Measurements from ENCODE around the gene PIGM. TPM values are rescaled to one million over a fixed set of nuclear protein-coding genes. Genes with fewer than 3 reads are reported as not detected.

Gene PIGM
- total RNA-seq, 1 donor from 2014 or later, result 12.2 TPM

- no peak overlapping the region for H3K4me3 Mint-ChIP-seq (ENCODE audit: low read depth)
- H3K36me3 Mint-ChIP-seq (ENCODE audit: insufficient read depth), result no peaks in the 10 kb centered on the region
- no peak overlapping the region for H3K27ac Mint-ChIP-seq
- H3K27me3 Mint-ChIP-seq, result peaks cover 38% of the 10 kb centered on the region
- no peaks in the 10 kb centered on the region for H3K4me1 Mint-ChIP-seq (ENCODE audit: low read depth)
- no peak for TF ChIP-seq CTCF (IDR thresholded peaks at IDR 0.05; ENCODE audit: unreplicated experiment)
- no peak for DNase-seq (ENCODE audit: low spot score, unreplicated experiment)
- no peaks in the 10 kb centered on the region for H3K9me3 Mint-ChIP-seq (ENCODE audit: low read depth)
These were observed 26.7 kb downstream of the PIGM start for GRCh38 chr1:160005070-160005469.

DNA sequence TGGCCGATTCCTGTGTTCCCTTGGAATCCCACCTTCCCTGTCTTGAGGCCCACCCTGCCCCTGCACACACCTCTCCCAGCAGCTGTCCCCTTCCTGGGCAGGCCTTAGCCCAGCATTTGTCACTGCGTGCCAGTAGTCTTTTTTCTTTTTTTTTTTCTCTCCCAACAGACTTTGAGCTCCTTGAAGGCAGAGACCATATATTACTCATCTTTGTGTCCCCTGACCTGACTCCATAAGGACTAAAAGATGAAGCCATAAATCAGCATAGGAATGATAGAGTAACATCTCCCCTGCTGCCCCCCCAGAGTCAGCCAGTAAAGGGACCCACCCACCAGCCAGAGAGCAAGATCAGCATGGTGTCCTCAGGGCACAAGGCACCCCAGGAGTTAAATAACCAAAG, 27.4 kb downstream of the PIGM start:
- H3K4me1 Mint-ChIP-seq (ENCODE audit: low read depth), result no peaks in the 10 kb centered on the region
- H3K27ac Mint-ChIP-seq, result peak overlapping the region; percentile 33
- no peak overlapping the region for H3K4me3 Mint-ChIP-seq (ENCODE audit: low read depth)

DNA sequence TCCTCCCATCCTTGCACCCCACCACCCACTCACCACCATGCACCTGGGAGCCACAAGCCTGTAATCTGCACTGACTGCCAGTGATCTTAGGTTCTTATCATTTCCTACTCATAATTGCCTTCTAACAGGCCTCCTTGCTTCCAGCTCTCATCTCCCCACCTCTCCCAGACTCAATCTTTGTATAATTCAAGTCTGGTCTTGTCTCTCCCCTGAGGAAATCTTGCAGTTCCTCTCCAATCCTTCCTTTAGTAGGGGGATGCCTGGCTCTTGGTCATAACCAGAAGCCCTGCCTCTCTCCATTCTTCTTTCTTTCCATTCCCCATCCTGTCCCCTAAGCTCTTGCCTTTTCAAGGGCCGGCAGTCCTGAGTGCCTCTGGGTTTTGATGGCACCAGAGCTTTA, 27.8 kb downstream of the PIGM start:
- Mint-ChIP-seq H3K27me3 (peaks cover 32% of the 10 kb centered on the region), H3K27ac (peak overlapping the region; percentile 33)

More for the DNA sequence above, 27.4 kb downstream of the PIGM start:
- no peaks in the 10 kb centered on the region for H3K36me3 Mint-ChIP-seq (ENCODE audit: insufficient read depth)
- no peaks in the 10 kb centered on the region for H3K9me3 Mint-ChIP-seq (ENCODE audit: low read depth)
- TF ChIP-seq CTCF (IDR thresholded peaks at IDR 0.05; ENCODE audit: unreplicated experiment), result no peak
- peaks cover 32% of the 10 kb centered on the region for H3K27me3 Mint-ChIP-seq
- no peak for DNase-seq (ENCODE audit: low spot score, unreplicated experiment)

GRCh38 chr1:160001440-160001839, 30.4 kb downstream of the PIGM start:
- no peaks in the 10 kb centered on the region for H3K9me3 Mint-ChIP-seq (ENCODE audit: low read depth)
- TF ChIP-seq CTCF (IDR thresholded peaks at IDR 0.05; ENCODE audit: unreplicated experiment), result no peak
- no peak overlapping the region for H3K27ac Mint-ChIP-seq
- DNase-seq (ENCODE audit: low spot score, unreplicated experiment), result no peak
- no peaks in the 10 kb centered on the region for H3K36me3 Mint-ChIP-seq (ENCODE audit: insufficient read depth)
- no peak overlapping the region for H3K4me3 Mint-ChIP-seq (ENCODE audit: low read depth)
- no peaks in the 10 kb centered on the region for H3K4me1 Mint-ChIP-seq (ENCODE audit: low read depth)
- peaks cover 36% of the 10 kb centered on the region for H3K27me3 Mint-ChIP-seq

More for the DNA sequence above, 27.8 kb downstream of the PIGM start:
- DNase-seq (ENCODE audit: low spot score, unreplicated experiment), result no peak
- H3K36me3 Mint-ChIP-seq (ENCODE audit: insufficient read depth), result no peaks in the 10 kb centered on the region
- TF ChIP-seq CTCF (IDR thresholded peaks at IDR 0.05; ENCODE audit: unreplicated experiment), result no peak
- no peaks in the 10 kb centered on the region for H3K9me3 Mint-ChIP-seq (ENCODE audit: low read depth)
- H3K4me3 Mint-ChIP-seq (ENCODE audit: low read depth), result no peak overlapping the region
- no peaks in the 10 kb centered on the region for H3K4me1 Mint-ChIP-seq (ENCODE audit: low read depth)

- Mint-ChIP-seq H3K27me3 (peaks cover 45% of the 10 kb centered on the region), H3K4me3 (ENCODE audit: low read depth) (no peak overlapping the region), H3K4me1 (ENCODE audit: low read depth) (no peaks in the 10 kb centered on the region), H3K9me3 (ENCODE audit: low read depth) (no peaks in the 10 kb centered on the region), H3K36me3 (ENCODE audit: insufficient read depth) (no peaks in the 10 kb centered on the region), H3K27ac (no peak overlapping the region)
- no peak for DNase-seq (ENCODE audit: low spot score, unreplicated experiment)
- no peak for TF ChIP-seq CTCF (IDR thresholded peaks at IDR 0.05; ENCODE audit: unreplicated experiment)
These were observed 32.6 kb downstream of the PIGM start for GRCh38 chr1:159999204-159999603.
